ENCODE data around the gene CCDC8. TPM values are rescaled to one million over a fixed set of nuclear protein-coding genes. Genes with fewer than 3 reads are reported as not detected.

Gene CCDC8
- total and polyA plus RNA-seq, 2 of the 4 experiments (the other 2 are of a cell fraction): 9.3 to 10.2 TPM

DNA sequence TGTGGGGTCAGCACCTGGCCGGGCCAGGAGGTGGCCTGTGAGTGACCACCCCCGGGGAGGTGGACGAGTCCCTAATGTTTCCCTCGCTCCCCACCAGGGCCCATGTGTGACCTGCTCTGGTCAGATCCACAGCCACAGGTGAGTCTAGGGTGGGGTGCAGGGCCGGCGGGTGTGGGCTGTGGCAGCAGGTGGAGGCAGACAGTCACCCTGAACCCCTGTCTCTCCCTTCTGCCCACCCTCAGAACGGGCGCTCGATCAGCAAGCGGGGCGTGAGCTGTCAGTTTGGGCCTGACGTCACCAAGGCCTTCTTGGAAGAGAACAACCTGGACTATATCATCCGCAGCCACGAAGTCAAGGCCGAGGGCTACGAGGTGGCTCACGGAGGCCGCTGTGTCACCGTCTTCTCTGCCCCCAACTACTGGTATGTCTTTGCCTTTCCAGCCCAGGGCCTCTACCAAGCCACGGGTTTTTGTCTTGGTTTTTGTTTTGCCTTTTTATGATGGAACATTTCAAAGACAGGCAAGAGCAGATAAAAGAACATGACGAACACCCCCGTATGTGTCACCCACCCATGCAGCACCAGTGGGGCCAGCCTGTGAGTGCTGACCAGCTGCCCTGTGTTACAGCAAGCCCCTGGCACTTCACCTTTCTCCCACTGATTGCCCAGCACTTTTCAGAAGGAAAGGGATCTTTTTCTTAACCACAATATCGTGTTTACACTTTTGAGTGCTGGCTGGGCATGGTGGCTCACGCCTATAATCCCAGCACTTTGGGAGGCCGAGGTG is 24.9 kb downstream of the CCDC8 start:
- Histone ChIP-seq H2AK9ac (replicated peaks; ENCODE audit: low read depth, low read length, poor library complexity) (no peak overlapping the region), H3K4ac (ENCODE audit: low read depth, low read length) (no peak overlapping the region), H3K14ac (replicated peaks; ENCODE audit: low read depth, low read length) (no peak overlapping the region), H4K20me1 (ENCODE audit: insufficient read depth, low read length) (no peaks in the 10 kb centered on the region; the same call in 1 of the 2 replicates), H3K36me3 (ENCODE audit: control insufficient read depth, insufficient read depth, low read length) (peaks cover 55% of the 10 kb centered on the region), H4K91ac (ENCODE audit: insufficient read depth, low read depth, low read length) (no peak overlapping the region), H2BK120ac (ENCODE audit: low read depth, low read length) (no peak overlapping the region), H3K23ac (ENCODE audit: low read depth, low read length) (no peak overlapping the region), H3K9me1 (ENCODE audit: insufficient read depth, low read length) (peaks cover 16% of the 10 kb centered on the region), H3K4me2 (ENCODE audit: low read depth, low read length) (no peak overlapping the region), H3K4me1 (ENCODE audit: control insufficient read depth, insufficient read depth, low read length) (peaks cover 13% of the 10 kb centered on the region), H3K56ac (ENCODE audit: extremely low read depth, insufficient read depth, low read length) (no peak overlapping the region), H2AK5ac (ENCODE audit: low read depth, low read length) (no peak overlapping the region), H2BK5ac (ENCODE audit: low read depth, low read length, poor library complexity, severe bottlenecking) (no peak overlapping the region), H2BK20ac (ENCODE audit: low read depth, low read length) (no peak overlapping the region), H4K5ac (ENCODE audit: low read depth, low read length) (no peak overlapping the region), H3K4me3 (ENCODE audit: insufficient read depth, low read depth, low read length) (no peak overlapping the region), H3K9me3 (ENCODE audit: control insufficient read depth, insufficient read depth, low read length) (peaks cover 6% of the 10 kb centered on the region), H3K27me3 (ENCODE audit: control insufficient read depth, insufficient read depth, low read length) (no peaks in the 10 kb centered on the region), H3K79me1 (ENCODE audit: low read depth in 1 of 2, low read length in 2 of 2) (peaks cover 0 to 21% of the 10 kb centered on the region in 2 experiments; a peak in 2 of 4 replicates), H3K27ac (ENCODE audit: insufficient read depth, low read length) (no peak overlapping the region), H4K8ac (ENCODE audit: low read depth in 2 of 2, low read length in 2 of 2) (no peak overlapping the region), H2BK15ac (ENCODE audit: low read depth, low read length) (no peak overlapping the region), H3K9ac (ENCODE audit: low read depth, low read length) (no peak overlapping the region), H2AFZ (replicated peaks; ENCODE audit: low read length, poor library complexity) (no peak overlapping the region), H3K18ac (ENCODE audit: low read depth, low read length) (no peak overlapping the region)
- dilution Hi-C loops (cut with HindIII; ENCODE audit: low sequenced_read_pairs, unreplicated experiment) (no loop called here), in situ Hi-C loops (cut with MboI; ENCODE audit: low sequenced_read_pairs) (loop anchor here (10.0 kb wide), 1 partner anchor 104 kb away; no protein-coding TSS in a partner anchor), intact Hi-C loops (cut with micrococcal nuclease) (no loop called here)
- DNase-seq (no peak), ATAC-seq (ENCODE audit: low read depth) (no peak)
- CTCF ChIA-PET: no interaction called here
- POLR2A ChIA-PET (ENCODE audit: unreplicated experiment): interaction anchor here (0.5 kb wide), 1 partner anchor 48 kb away, joined by 3 read pairs; no protein-coding TSS in a partner anchor
- TF ChIP-seq MAFK (IDR thresholded peaks at IDR 0.05; ENCODE audit: low read depth, low read length) (no peak), NFE2L2 (IDR thresholded peaks at IDR 0.05; ENCODE audit: low read depth, low read length) (no peak), CEBPB (IDR thresholded peaks at IDR 0.05; ENCODE audit: low read depth, low read length) (no peak), MAZ (IDR thresholded peaks at IDR 0.05; ENCODE audit: borderline replicate concordance, low read depth, low read length) (no peak), RCOR1 (IDR thresholded peaks at IDR 0.05; ENCODE audit: insufficient replicate concordance, low read length) (no peak), MXI1 (IDR thresholded peaks at IDR 0.05; ENCODE audit: borderline replicate concordance, low read depth, low read length) (no peak), SMC3 (IDR thresholded peaks at IDR 0.05; ENCODE audit: low read depth, low read length) (no peak), RFX5 (IDR thresholded peaks at IDR 0.05; ENCODE audit: low read depth, low read length) (no peak), FOS (IDR thresholded peaks at IDR 0.05; ENCODE audit: low read depth, low read length) (no peak), BHLHE40 (IDR thresholded peaks at IDR 0.05; ENCODE audit: low read depth, low read length) (no peak), RAD21 (IDR thresholded peaks at IDR 0.05; ENCODE audit: low read length) (no peak)
- TF ChIP-seq, protein P1, sequence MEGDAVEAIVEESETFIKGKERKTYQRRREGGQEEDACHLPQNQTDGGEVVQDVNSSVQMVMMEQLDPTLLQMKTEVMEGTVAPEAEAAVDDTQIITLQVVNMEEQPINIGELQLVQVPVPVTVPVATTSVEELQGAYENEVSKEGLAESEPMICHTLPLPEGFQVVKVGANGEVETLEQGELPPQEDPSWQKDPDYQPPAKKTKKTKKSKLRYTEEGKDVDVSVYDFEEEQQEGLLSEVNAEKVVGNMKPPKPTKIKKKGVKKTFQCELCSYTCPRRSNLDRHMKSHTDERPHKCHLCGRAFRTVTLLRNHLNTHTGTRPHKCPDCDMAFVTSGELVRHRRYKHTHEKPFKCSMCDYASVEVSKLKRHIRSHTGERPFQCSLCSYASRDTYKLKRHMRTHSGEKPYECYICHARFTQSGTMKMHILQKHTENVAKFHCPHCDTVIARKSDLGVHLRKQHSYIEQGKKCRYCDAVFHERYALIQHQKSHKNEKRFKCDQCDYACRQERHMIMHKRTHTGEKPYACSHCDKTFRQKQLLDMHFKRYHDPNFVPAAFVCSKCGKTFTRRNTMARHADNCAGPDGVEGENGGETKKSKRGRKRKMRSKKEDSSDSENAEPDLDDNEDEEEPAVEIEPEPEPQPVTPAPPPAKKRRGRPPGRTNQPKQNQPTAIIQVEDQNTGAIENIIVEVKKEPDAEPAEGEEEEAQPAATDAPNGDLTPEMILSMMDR (conservative IDR thresholded peaks at IDR 0.05; ENCODE audit: low read depth, low read length): no peak
- TF ChIP-seq, protein P2, sequence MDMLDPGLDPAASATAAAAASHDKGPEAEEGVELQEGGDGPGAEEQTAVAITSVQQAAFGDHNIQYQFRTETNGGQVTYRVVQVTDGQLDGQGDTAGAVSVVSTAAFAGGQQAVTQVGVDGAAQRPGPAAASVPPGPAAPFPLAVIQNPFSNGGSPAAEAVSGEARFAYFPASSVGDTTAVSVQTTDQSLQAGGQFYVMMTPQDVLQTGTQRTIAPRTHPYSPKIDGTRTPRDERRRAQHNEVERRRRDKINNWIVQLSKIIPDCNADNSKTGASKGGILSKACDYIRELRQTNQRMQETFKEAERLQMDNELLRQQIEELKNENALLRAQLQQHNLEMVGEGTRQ (IDR thresholded peaks at IDR 0.05; ENCODE audit: low read depth, low read length): no peak
- TF ChIP-seq, protein P3, sequence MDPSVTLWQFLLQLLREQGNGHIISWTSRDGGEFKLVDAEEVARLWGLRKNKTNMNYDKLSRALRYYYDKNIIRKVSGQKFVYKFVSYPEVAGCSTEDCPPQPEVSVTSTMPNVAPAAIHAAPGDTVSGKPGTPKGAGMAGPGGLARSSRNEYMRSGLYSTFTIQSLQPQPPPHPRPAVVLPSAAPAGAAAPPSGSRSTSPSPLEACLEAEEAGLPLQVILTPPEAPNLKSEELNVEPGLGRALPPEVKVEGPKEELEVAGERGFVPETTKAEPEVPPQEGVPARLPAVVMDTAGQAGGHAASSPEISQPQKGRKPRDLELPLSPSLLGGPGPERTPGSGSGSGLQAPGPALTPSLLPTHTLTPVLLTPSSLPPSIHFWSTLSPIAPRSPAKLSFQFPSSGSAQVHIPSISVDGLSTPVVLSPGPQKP (IDR thresholded peaks at IDR 0.05; ENCODE audit: borderline replicate concordance, low read depth, low read length): no peak
- BruUV-seq (replicated peaks): no TSS peak
- 98% methylated on average over 12 of the region's 25 CpGs; no CpG with 5 or more reads in 1 of the 2 experiments for WGBS, 2 experiments (ENCODE audit: extremely low coverage in 2 of 2, insufficient read length in 1 of 2)

All from IMR-90 (cell line).